ENCODE data around the gene GNPDA1. TPM values are rescaled to one million over a fixed set of nuclear protein-coding genes. Genes with fewer than 3 reads are reported as not detected.

GNPDA1 gene
- total and polyA plus RNA-seq, 10 of the 15 experiments (the other 5 are each of a cell fraction or from before 2014, with no cell fraction given): 1.0 to 11.9 (median 3.9) TPM

DNA sequence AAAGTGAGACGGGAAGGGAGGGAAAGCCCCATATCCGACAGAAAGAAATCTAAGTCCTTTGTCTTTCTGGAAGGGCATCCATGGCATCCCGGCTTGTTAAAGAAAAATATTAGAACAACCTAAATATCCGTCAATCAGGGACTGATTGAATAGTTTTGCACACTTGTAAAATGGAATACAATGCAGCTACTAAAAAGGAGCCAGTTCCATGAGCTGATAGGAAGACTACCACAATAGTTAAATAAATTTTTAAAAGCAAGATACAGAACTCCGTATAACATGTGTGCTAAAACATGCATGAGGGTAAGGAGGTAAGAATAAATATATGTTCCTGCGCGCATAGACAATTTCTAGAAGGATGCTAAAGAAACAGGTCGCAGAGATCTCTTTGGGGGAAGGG is 12.8 kb upstream of the GNPDA1 start (continued):
- TF ChIP-seq, protein P1, sequence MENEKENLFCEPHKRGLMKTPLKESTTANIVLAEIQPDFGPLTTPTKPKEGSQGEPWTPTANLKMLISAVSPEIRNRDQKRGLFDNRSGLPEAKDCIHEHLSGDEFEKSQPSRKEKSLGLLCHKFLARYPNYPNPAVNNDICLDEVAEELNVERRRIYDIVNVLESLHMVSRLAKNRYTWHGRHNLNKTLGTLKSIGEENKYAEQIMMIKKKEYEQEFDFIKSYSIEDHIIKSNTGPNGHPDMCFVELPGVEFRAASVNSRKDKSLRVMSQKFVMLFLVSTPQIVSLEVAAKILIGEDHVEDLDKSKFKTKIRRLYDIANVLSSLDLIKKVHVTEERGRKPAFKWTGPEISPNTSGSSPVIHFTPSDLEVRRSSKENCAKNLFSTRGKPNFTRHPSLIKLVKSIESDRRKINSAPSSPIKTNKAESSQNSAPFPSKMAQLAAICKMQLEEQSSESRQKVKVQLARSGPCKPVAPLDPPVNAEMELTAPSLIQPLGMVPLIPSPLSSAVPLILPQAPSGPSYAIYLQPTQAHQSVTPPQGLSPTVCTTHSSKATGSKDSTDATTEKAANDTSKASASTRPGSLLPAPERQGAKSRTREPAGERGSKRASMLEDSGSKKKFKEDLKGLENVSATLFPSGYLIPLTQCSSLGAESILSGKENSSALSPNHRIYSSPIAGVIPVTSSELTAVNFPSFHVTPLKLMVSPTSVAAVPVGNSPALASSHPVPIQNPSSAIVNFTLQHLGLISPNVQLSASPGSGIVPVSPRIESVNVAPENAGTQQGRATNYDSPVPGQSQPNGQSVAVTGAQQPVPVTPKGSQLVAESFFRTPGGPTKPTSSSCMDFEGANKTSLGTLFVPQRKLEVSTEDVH (IDR thresholded peaks at IDR 0.05; ENCODE audit: low read depth, partially characterized antibody): no peak
- TF ChIP-seq SPI1 (IDR thresholded peaks at IDR 0.05; ENCODE audit: borderline replicate concordance, insufficient read depth, low read depth, low read length) (no peak), NR2C1 (IDR thresholded peaks at IDR 0.05) (no peak), ZNF217 (IDR thresholded peaks at IDR 0.05) (no peak), LARP7 (IDR thresholded peaks at IDR 0.05) (no peak), PML (IDR thresholded peaks at IDR 0.05; ENCODE audit: low read length) (no peak), POLR2AphosphoS2 (IDR thresholded peaks at IDR 0.05; ENCODE audit: low read depth, low read length) (no peak), SMARCA5 (IDR thresholded peaks at IDR 0.05) (no peak), CEBPB (IDR thresholded peaks at IDR 0.05; ENCODE audit: borderline replicate concordance in 1 of 2, low read depth in 2 of 2, low read length in 2 of 2) (no peak)

DNA sequence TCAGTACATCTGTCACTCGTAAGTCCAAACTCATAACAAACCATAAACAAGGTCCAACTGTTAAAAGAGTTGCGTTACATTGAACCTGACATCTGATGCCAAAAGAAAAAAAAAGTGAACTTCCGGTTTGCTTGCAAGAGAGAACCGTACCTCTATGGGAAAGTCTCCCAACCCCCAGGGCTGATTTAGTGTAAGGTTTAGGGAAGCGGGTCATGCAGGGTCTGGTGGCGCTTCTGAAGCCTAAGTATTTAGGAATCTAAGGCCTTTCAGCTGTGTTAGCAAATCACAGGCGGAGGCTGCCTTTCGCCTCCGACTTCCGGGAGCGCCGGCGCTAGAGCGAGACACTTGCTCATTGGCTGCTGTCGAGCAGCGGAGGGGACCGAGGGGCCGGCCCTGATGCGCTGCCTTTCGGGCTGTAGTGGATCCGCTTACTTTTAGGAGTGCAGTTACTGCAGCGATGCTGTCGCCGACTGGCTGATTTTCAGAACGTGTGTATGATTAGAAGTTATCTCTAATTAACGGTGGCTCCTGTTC is 12.0 kb upstream of the GNPDA1 start:
- ChIA-PET RAD21 (ENCODE audit: unreplicated experiment) (interaction anchor here (1.0 to 2.2 kb wide), 3 partner anchors 9 to 64 kb away, joined by 4 to 6 read pairs (median 5); partner anchors contain the start of gene RNF14), SMC1A (ENCODE audit: uncharacterized antibody, unreplicated experiment) (interaction anchor here (0.7 to 1.8 kb wide), 6 partner anchors 9 to 119 kb away, joined by 3 to 7 read pairs (median 3); no protein-coding TSS in a partner anchor), CTCF (interaction anchor here (1.3 to 3.1 kb wide), 4 partner anchors 9 to 123 kb away, joined by 6 to 22 read pairs (median 7); partner anchors contain the start of gene RNF14), POLR2A (no interaction called here)
- H3K4me1 ChIP-seq (ENCODE audit: control insufficient read depth, insufficient read depth, low read length): no peaks in the 10 kb centered on the region; the same call in 1 of the 2 replicates
- intact Hi-C loops (cut with micrococcal nuclease; ENCODE audit: unreplicated experiment): no loop called here
- no peaks in the 10 kb centered on the region for H3K79me2 ChIP-seq (ENCODE audit: control insufficient read depth, insufficient read depth, low read length)
- in situ Hi-C loops (cut with MboI): no loop called here
- H3K4me3 ChIP-seq: peak overlapping the region; percentile 58
- H3K36me3 ChIP-seq (ENCODE audit: control insufficient read depth in 2 of 2, insufficient read depth in 2 of 2, low read length in 1 of 2): no peaks in the 10 kb centered on the region
- no peaks in the 10 kb centered on the region for H4K20me1 ChIP-seq (ENCODE audit: control insufficient read depth, insufficient read depth)
- H3K4me2 ChIP-seq (ENCODE audit: control insufficient read depth, insufficient read depth): peak overlapping the region; percentile 56
- peak; percentile 87 for FAIRE-seq
- H3K9me3 ChIP-seq (replicated peaks; ENCODE audit: control insufficient read depth, insufficient read depth, low read length): peaks cover 3% of the 10 kb centered on the region; the same call in 2 of the 3 replicates
- H3K27me3 ChIP-seq (replicated peaks in 1 of 2; ENCODE audit: control insufficient read depth in 2 of 2, insufficient read depth in 2 of 2, low read length in 1 of 2): no peaks in the 10 kb centered on the region; a peak in 1 of 4 replicates
- DNase-seq (ENCODE audit: low read depth, low spot score): peak; percentile 30
- 2% methylated on average over 26 of the region's 26 CpGs for WGBS (ENCODE audit: insufficient coverage, insufficient replicate concordance, low lambda C conversion rate, missing lambda C conversion rate)
- ATAC-seq: peak; percentile 99
- no TSS peak for BruUV-seq (replicated peaks)
- peak overlapping the region; percentile 57; the same call in 1 of the 2 replicates for H3K9ac ChIP-seq (ENCODE audit: control insufficient read depth, insufficient read depth, low read length)
- peak overlapping the region; percentile 99 for H2AFZ ChIP-seq (ENCODE audit: control insufficient read depth, low read depth, low read length)
- no peak overlapping the region for H3K27ac ChIP-seq (ENCODE audit: control insufficient read depth, insufficient read depth)
- TF ChIP-seq, protein P2, sequence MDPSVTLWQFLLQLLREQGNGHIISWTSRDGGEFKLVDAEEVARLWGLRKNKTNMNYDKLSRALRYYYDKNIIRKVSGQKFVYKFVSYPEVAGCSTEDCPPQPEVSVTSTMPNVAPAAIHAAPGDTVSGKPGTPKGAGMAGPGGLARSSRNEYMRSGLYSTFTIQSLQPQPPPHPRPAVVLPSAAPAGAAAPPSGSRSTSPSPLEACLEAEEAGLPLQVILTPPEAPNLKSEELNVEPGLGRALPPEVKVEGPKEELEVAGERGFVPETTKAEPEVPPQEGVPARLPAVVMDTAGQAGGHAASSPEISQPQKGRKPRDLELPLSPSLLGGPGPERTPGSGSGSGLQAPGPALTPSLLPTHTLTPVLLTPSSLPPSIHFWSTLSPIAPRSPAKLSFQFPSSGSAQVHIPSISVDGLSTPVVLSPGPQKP (IDR thresholded peaks at IDR 0.05; ENCODE audit: low read depth, low read length): 0 out of 2 replicates have a peak, but pooled peaks have one; percentile 68
- TF ChIP-seq ASH2L (IDR thresholded peaks at IDR 0.05; ENCODE audit: borderline replicate concordance, low read depth) (no peak), HDGF (IDR thresholded peaks at IDR 0.05) (no peak), GABPA (IDR thresholded peaks at IDR 0.05; ENCODE audit: low read depth) (peak; percentile 82), PAX5 (IDR thresholded peaks at IDR 0.05; ENCODE audit: borderline replicate concordance, low read depth, low read length) (peak; percentile 55; the same call in 1 of the 2 replicates), FOS (IDR thresholded peaks at IDR 0.05; ENCODE audit: borderline replicate concordance, extremely low read depth, insufficient read length) (no peak)

Data from GM12878 (cell line).